Activated gamma-delta T cell treated with anti-CD3 and anti-CD28 coated beads, Interleukin-2, amount 50 U/mL, for 16 hours (primary cell): Measurements from ENCODE around the gene AXIN1.
A peak's percentile ranks its signal among the peaks of the same experiment; 100 is the strongest.
"Not testable (repeated sequence)": the region's sequence is repeated elsewhere in the genome, so short reads cannot be mapped to it uniquely, and the experiment has no call there.

Source experiments
- DNase-seq: peaks from one replicate; pipeline ENCODE4 v3.0.0-alpha.2; 2020; ENCODE audit warnings: low read depth

Gene AXIN1

GRCh38 chr16:369275-369865 lies 16.8 kb upstream of the AXIN1 start:
- DNase-seq = no peak

- no peak for DNase-seq
Observed at GRCh38 chr16:368388-369158, 16.1 kb upstream of the AXIN1 start.

DNA sequence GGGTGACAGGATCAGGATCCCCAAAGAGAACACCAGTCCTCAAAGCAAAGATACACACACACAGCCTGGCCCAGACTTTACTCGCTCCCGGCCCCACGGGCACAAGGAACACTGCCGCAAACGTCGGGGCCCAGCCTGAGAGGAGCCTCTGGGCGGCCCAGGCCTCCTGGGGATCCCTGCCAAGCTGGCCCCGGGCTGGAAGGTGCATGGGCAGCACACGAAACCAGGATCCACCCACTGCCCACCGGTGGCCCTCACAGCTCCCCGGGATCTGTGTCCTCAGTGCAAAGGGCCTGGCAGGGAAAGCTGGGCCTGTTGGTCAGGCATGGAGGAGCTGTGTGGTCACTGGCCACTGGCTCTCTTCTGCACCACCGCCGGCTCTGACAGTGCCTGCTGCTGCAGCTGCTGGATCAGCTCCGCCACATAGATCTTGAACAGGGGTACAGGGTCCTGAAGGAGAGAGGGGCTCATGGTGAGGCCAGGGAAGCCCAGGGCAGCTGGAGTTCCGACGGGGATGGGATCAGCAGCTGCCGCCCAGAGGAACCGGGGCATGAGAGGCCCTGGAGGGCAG lies 14.9 kb upstream of the AXIN1 start:
- DNase-seq = no peak

- no peak for DNase-seq
Observed at GRCh38 chr16:366476-366875, 14.0 kb upstream of the AXIN1 start.

- no peak for DNase-seq
Observed at GRCh38 chr16:364595-365491, 12.3 kb upstream of the AXIN1 start.

- no peak for DNase-seq
Observed at GRCh38 chr16:363766-364490, 11.4 kb upstream of the AXIN1 start.

DNA sequence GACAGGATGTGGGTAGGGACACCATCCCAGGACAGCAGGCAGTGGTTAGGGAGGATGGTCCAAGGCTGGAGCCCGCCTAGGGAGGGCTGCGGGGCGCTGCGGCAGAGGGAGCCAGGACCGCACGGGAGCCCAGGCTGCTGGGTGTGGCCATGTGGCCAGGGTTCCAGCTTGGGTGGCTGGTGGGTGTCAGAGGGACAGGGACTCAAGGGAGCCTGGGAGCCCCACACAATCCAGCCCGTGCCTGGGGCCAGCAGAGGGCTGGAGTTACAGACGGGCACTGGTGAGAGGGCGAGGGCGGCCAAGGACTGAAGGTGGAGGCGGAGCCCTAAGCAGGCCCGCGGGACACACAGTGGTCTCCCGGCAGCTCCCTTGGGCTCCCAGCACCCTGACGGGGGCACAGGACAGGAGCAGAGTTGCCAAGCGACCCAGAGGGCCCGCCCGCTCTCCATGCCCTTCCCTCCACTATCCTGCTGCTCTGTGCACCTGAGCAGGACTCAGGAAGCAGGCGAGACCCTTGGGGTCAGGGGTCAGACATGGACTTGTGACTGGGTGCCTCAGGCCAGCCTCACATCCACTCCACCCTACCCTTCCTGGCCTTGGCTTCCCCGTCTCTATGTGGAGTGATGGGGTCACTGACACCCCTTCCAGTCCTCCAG lies 10.7 kb upstream of the AXIN1 start:
- no peak for DNase-seq

- DNase-seq = not testable (repeated sequence)
Observed at GRCh38 chr16:362702-362999, 10.1 kb upstream of the AXIN1 start.

- DNase-seq = peak; percentile 58
Observed at GRCh38 chr16:361872-362701, 9.6 kb upstream of the AXIN1 start.

DNA sequence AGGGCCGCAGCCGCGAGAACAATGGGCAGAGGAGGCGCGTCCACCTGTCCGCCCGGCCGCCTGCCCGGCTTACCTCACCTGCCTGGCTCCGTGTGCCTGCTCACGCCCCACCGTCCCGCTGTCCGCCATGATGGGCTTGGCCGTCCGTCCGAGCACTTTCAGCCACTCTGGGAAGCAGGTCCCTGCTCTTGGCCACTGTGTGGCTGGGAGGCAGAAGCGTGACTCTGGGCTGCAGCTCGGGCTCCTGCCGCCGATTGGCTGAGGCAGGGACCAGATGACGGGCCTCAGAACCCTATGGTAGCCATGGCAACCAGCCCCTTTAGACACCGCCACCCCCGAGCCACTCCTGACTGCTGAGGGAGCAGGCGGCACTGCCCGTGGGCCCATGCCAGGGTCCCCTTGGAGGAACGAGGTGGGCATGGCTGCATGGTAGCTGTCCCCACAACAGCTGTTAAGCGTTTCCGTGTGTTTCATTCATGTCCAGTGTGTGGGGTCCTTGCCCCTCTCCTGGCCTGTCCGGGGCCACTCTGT lies 8.9 kb upstream of the AXIN1 start:
- DNase-seq = no peak

DNA sequence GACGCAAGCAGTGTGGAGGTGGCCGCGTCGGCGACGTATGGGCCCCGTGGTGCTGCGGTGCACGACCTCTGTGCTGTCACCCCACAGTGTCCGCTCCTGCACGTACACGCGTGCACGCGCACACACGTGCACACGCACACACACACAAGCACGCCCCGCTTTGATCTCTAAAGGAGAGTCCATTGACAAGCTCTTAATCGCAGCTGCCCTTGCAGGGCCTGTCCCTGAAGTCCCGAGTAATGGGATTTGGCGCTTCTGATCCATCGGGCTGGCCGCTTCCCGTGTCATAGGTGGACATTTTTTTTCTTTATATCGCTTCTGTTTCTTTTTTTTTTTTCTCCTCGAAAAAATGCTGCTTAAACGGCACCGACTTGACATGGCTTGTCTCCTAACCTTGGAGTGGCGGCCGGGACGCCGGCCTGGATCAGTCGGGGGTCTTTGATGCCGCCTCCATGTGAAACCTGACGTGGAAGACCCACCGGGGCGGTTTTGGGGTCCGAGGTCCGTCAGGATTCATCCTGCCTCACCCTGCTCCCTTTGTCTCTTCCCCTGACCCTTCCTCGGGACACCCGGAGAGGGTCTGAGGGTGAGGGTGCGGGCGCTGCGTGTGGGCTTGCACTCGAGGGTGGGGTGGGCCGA lies 8.3 kb upstream of the AXIN1 start:
- no peak for DNase-seq

DNA sequence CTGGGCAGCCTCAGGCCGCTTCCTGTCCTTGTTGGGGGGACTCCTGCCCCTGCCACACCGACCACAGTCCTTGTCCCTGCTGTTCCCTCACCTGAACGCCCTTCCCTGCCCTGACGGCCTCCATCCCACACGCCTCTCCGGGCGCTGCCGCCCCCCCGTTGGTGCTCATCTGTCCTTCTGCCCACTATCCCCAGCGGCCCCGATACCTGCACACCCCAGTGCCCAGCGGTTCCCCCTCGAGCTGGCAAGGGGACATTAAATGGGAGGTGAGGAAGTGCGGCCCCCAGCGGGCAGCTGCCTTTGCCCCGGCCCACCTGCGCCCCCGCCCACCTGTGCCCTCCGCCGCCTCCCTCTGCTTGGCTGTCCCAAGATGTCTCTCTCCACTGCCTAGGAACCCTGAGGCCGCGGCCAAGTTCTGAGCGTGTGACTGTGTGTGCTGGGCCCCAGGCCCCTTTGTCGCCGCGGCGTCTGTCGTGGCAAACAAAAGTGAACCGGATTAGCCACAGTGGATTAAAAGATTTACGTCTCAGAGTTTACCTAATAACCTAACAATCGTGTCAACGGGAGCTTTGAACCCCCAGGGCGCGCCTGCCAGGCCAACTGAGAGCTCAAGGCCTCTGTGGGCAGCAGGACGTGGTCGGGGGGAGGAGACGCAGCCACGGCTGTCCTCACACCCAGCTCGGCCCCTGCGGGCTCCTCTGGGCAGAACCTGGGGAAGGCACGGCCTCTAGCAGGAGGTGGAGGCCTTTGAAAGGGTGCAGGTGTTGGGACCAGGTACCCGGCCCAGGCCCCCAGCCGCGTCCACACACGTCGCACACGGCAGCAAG lies 7.6 kb upstream of the AXIN1 start:
- no peak for DNase-seq

- DNase-seq = no peak
Observed at GRCh38 chr16:359067-359763, 6.7 kb upstream of the AXIN1 start.

DNA sequence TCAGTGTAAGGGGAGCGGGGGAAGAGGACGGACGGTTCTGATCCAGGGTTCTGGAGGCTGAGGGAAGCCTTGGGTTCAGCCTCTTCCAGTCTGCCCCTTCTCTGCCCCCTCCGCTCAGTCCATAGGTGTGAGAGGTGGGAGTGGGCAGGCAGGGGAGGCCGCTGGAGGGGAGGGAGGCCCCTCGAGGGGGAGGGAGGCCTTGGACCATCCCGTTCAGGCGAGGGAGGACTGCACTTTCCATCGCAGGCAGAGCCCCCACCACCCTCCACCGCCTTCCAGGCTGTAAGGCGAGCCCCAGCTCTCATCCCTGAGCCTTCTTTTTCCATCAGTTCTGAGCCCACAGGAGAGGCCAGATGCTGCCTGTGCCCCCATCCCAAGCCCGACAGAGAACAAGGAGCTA lies 4.2 kb upstream of the AXIN1 start:
- DNase-seq = no peak

DNA sequence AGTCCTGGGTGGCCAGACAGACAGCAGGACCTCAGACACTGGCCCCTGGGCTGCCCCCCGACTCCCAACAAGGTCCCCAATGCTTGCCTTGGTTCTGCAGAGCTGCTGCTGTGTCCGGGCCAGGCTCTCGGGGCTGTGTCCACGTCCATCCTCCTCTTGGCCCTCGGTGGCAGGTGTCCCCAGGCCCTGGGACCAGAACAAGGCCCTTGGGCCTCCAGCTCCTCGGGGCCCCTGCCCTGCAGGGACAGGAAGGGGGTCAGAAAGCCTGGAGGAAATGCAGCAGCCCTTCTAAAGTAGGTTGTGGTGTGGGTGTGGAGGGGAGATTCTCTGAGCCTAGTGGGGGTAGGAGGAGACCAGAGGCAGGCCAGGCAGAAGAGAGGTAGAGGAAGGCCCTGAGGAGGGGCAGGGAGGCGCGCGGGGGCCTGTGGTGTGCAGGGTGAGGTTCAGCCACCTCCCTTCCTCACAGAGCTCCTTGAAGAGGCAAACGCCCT lies 2.5 kb upstream of the AXIN1 start:
- DNase-seq = no peak

GRCh38 chr16:354291-354881 lies 1.9 kb upstream of the AXIN1 start:
- DNase-seq = no peak

DNA sequence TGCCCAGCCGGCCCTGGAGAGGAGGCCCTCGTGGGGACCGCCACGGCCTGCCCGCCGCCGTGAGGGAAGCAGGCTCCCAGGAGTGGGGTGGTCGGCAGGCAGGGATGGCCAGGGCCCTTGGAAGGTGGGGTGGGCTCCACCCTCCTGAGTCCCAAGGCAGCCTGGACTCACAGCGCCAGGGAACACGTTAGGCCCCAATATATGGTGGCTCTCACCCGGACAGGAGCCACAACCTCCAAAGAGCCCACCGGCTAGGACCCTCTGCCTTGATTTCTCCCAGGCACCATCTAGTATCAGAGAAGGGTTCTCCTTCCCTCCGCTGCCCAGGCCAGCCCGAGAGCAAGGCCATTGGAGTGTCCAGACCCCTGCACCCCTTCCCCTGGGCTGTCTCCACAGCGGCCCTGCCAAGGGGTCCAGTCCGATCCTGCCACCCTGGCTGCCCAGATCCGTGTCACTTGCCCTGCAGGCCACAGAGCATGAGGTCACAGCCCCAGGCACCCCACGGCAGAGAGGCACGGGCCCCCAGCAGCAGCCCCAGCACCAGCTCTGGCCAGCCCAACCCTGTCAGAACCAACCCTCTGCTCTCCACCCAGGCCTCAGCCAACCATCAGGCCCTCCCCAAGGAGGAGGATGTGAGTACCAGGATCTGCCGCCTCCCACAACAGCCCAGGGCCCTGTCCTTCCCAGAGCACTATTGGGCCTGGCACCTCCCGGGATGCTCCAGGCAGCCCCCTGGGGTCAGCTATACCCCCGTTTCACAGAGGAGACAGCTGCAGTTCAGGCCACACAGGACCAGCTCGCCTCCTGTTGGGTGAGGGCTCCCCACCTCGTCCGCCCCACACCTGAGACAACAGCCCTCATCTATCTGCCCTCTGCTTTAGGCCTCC lies 1.1 kb upstream of the AXIN1 start:
- DNase-seq = no peak
